ENCODE results near the gene CAMTA1.

DNA sequence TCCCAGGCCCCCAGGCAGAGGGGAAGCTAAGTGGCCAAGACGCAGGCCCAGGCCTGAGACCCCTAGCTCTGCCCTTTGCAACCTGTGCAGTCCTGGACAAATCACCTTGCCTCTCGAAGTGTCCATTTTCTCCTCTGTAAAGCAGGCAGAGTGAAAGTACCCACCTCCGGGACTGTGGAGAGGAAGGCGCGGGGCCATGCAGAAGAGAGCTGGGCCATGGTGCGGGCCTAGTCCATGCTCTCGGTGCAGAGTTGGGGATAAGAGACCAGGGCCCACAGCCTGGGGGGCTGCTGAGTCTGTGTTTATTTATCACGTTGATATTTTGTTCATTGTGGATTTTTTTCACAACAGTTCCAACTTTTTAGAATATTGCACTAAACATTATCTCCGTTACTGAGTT is 825.7 kb downstream of the CAMTA1 start:
- TF ChIP-seq, protein P1, sequence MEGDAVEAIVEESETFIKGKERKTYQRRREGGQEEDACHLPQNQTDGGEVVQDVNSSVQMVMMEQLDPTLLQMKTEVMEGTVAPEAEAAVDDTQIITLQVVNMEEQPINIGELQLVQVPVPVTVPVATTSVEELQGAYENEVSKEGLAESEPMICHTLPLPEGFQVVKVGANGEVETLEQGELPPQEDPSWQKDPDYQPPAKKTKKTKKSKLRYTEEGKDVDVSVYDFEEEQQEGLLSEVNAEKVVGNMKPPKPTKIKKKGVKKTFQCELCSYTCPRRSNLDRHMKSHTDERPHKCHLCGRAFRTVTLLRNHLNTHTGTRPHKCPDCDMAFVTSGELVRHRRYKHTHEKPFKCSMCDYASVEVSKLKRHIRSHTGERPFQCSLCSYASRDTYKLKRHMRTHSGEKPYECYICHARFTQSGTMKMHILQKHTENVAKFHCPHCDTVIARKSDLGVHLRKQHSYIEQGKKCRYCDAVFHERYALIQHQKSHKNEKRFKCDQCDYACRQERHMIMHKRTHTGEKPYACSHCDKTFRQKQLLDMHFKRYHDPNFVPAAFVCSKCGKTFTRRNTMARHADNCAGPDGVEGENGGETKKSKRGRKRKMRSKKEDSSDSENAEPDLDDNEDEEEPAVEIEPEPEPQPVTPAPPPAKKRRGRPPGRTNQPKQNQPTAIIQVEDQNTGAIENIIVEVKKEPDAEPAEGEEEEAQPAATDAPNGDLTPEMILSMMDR (IDR thresholded peaks at IDR 0.05): no peak
- TF ChIP-seq POLR2AphosphoS5 (IDR thresholded peaks at IDR 0.05; ENCODE audit: low read depth, low read length) (no peak), TCF7L2 (IDR thresholded peaks at IDR 0.05; ENCODE audit: low read depth, low read length) (no peak), SIN3A (IDR thresholded peaks at IDR 0.05; ENCODE audit: borderline replicate concordance, insufficient read depth, low read depth, low read length) (no peak)
- TF ChIP-seq, protein P2, sequence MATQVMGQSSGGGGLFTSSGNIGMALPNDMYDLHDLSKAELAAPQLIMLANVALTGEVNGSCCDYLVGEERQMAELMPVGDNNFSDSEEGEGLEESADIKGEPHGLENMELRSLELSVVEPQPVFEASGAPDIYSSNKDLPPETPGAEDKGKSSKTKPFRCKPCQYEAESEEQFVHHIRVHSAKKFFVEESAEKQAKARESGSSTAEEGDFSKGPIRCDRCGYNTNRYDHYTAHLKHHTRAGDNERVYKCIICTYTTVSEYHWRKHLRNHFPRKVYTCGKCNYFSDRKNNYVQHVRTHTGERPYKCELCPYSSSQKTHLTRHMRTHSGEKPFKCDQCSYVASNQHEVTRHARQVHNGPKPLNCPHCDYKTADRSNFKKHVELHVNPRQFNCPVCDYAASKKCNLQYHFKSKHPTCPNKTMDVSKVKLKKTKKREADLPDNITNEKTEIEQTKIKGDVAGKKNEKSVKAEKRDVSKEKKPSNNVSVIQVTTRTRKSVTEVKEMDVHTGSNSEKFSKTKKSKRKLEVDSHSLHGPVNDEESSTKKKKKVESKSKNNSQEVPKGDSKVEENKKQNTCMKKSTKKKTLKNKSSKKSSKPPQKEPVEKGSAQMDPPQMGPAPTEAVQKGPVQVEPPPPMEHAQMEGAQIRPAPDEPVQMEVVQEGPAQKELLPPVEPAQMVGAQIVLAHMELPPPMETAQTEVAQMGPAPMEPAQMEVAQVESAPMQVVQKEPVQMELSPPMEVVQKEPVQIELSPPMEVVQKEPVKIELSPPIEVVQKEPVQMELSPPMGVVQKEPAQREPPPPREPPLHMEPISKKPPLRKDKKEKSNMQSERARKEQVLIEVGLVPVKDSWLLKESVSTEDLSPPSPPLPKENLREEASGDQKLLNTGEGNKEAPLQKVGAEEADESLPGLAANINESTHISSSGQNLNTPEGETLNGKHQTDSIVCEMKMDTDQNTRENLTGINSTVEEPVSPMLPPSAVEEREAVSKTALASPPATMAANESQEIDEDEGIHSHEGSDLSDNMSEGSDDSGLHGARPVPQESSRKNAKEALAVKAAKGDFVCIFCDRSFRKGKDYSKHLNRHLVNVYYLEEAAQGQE (IDR thresholded peaks at IDR 0.05; ENCODE audit: insufficient read depth in 1 of 2, low read depth in 2 of 2, low read length in 1 of 2): no peak
